ENCODE measurements around the gene STRN4.

STRN4 gene

DNA sequence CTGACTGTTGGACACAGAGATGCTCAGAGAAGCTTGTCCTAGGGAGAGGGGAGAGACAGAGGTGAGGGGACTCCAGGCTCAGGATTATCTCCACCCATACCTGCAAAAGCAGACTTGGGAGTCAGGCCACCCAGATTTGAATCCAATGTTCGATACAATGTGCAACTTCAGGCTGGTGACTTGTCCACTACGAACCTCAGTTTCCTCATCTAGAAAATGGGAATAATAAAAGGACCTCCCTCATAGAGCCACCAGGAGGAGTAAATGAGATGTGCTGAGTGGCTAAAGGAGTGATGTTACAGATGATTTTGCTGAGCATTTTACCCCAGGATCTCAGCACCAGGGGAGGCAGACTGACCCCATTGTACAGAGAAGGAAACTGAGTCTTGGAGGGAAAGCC is 54.3 kb downstream of the STRN4 start:
- TF ChIP-seq, protein P1, sequence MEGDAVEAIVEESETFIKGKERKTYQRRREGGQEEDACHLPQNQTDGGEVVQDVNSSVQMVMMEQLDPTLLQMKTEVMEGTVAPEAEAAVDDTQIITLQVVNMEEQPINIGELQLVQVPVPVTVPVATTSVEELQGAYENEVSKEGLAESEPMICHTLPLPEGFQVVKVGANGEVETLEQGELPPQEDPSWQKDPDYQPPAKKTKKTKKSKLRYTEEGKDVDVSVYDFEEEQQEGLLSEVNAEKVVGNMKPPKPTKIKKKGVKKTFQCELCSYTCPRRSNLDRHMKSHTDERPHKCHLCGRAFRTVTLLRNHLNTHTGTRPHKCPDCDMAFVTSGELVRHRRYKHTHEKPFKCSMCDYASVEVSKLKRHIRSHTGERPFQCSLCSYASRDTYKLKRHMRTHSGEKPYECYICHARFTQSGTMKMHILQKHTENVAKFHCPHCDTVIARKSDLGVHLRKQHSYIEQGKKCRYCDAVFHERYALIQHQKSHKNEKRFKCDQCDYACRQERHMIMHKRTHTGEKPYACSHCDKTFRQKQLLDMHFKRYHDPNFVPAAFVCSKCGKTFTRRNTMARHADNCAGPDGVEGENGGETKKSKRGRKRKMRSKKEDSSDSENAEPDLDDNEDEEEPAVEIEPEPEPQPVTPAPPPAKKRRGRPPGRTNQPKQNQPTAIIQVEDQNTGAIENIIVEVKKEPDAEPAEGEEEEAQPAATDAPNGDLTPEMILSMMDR (conservative IDR thresholded peaks at IDR 0.05) = no peak
- TF ChIP-seq ZFX (IDR thresholded peaks at IDR 0.05) = no peak
- no peak overlapping the region for H3K27ac ChIP-seq

DNA sequence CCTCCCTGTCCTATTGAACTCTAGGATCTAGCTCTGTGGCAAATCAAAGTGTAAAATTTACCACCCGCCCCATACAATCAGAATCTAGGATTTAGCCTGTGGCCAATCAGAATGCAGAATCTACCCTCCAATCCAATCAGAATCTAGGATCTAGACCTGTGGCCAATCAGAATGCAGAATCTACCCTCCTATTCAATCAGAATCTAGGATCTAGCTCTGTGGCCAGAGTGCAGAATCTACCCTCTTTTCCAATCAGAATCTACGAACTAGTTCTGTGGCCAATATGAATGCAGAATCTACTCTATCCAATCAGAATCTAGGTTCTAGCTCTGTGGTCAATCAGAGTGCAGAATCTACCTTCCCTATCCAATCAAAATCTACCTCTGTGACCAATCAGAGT is 55.1 kb downstream of the STRN4 start:
- TF ChIP-seq, protein P1 (conservative IDR thresholded peaks at IDR 0.05) = no peak
- no peak for TF ChIP-seq ZFX (IDR thresholded peaks at IDR 0.05)

DNA sequence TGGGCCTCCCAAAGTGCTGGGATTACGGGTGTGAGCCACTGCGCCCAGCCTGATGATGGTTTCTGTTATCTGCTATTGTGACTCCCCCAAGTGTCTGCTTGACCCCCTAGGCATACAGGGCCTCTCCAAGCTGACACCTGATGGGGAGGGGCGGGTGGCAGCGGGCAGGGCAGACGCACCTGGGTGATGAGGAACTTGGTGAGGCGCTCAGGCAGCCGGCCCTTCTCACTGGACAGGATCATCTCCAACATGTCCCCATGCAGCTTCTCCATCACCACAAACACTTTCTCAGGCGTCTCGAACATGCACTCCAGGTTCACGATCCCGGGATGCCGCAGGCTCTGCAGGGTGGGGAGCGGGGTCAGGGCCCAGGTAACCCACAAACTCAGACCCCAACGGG is 56.9 kb downstream of the STRN4 start:
- no peak for TF ChIP-seq ZFX (IDR thresholded peaks at IDR 0.05)
- TF ChIP-seq, protein P1 (conservative IDR thresholded peaks at IDR 0.05) = no peak
- no peak overlapping the region for H3K27ac ChIP-seq

More for the DNA sequence above, 55.1 kb downstream of the STRN4 start:
- no peak overlapping the region for H3K27ac ChIP-seq

DNA sequence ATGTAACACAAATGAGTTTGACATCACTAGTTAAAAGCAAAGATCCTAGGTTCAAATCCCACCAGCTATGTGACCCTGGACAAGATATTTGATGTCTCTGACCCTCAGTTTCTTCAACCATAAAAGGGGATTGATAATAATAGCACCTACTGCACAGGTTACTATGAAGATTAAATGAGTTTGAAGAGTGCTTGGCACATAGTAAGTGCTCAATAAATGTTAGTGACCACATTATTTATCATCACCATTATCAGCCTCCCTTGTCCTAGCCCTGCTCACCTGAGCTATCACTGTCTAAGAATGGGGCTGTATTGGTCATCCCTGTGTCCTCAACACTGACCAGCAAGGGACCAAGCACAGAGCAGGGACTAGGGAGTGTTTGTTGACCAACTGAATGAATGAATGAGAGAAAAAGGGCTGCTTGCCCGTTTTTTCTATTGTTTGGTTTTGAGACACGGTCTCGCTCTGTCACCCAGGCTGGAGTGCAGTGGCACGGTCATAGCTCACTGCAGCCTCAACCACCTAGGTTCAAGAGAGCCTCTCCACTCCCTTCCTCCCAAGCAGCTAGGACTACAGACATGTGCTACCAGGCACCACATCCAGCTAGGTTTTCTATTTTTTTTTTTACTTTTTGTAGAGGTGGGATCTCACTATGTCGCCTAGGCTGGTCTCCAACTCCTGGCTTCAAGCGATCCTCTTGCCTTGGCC is 58.7 kb downstream of the STRN4 start:
- TF ChIP-seq, protein P1 (conservative IDR thresholded peaks at IDR 0.05) = no peak
- TF ChIP-seq ZFX (IDR thresholded peaks at IDR 0.05) = no peak

DNA sequence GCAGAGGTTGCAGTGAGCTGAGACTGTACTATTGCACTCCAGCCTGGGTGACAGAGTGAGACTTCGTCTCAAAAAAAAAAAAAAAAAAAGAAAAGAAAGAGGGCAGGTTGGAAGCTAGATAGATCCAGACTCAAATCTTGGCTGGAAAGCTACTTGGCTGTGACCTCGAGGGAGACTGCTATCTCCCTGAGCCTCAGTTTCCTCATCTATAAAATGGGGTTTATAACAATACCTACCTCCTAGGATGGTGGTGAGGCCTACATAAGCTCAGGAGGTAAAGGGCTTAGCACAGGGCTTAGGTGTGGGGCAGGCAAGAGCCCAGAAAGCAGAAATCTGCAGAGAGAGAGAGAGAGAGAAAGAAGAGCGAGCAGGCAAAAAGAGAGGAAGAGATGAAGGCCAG is 61.1 kb downstream of the STRN4 start:
- no peak overlapping the region for H3K27ac ChIP-seq
- TF ChIP-seq, protein P1 (conservative IDR thresholded peaks at IDR 0.05) = no peak
- no peak for TF ChIP-seq ZFX (IDR thresholded peaks at IDR 0.05)

More for the DNA sequence above, 58.7 kb downstream of the STRN4 start:
- H3K27ac ChIP-seq = no peak overlapping the region

DNA sequence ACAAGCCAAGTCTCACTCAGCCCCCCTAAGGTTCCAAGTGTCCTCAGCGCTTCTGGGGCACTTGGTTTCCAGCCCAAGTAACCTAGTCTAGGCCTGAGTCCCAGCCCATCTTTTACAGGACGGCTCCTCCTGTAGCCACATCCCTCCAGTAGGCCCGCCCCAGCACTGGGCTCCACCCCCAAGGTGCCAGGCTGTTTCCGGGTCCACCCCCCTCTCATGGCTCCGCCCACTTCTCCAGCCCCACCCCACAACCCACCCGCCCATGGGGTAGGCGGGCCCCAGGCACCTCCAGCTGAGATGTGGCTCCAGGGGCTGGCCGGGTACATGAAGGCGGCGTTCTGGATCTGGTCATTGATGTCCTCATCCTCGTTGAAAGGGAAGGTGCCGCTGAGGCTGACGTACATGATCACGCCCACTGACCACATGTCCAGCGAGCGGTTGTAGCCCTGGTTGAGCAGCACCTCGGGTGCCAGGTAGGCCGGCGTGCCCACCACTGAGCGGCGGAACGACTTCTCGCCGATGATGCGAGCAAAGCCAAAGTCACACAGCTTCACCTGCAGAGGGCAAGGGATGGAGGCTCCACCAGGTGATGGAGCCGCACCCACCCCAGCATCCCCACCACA is 68.0 kb downstream of the STRN4 start:
- no peak overlapping the region for H3K27ac ChIP-seq
- TF ChIP-seq ZFX (IDR thresholded peaks at IDR 0.05) = no peak

DNA sequence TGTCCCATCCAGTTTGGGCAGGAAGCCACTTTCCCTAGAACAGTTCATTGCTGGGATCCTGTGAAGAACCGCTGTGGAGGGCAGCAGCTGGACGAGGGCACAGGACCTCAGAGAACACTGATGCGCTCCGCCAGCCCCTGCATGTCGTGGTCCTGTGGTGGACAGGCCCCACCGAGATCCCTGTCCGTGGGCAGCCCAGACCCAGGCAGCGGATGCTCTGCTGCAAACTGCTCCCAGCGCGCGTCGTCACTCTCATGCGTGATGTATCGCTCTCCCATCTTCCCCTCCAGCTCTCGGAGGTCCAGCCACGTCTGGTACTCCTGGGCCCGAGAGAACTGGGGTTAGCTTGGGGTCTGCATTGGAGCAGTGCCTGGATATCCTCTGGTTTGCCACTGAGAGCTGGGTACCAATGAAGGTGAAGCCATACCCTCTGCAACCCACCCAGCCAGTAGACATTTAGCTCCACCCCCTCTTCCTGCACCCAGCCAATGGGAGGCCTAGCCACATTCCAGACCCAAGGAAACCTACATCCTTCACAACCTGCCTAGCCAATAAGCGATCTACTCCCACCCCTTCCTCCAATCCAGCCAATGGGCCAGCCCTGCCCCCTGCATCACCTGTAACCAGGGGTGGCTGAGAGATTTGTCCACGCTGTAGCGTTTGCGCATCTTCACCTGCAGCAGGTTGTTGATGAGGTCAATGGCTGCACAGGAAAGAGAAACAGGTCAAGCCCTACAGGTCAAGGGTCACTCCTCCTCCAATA is 71.7 kb downstream of the STRN4 start:
- no peak overlapping the region for H3K27ac ChIP-seq
- TF ChIP-seq ZFX (IDR thresholded peaks at IDR 0.05) = no peak
- TF ChIP-seq, protein P1 (conservative IDR thresholded peaks at IDR 0.05) = no peak

Measured in C4-2B (cell line).